Nephron (organoid): ENCODE results near the gene TXNIP.

Source experiments
- H3K27ac Mint-ChIP-seq, 3 experiments: 2 replicates each; pipeline ENCODE4 v1.8.0; 2020; ENCODE audit warnings: mixed read lengths in 3 of 3, mild to moderate bottlenecking in 2 of 3, moderate library complexity in 1 of 3
- H3K27me3 Mint-ChIP-seq: 2 replicates; pipeline ENCODE4 v1.8.0; 2021; ENCODE audit warnings: low read depth, mild to moderate bottlenecking, moderate library complexity, mixed read lengths
- H3K36me3 Mint-ChIP-seq: 2 replicates; pipeline ENCODE4 v1.8.0; 2020; ENCODE audit warnings: low read depth, mixed read lengths
- H3K4me1 Mint-ChIP-seq: 2 replicates; pipeline ENCODE4 v1.8.0; 2020; ENCODE audit warnings: mixed read lengths
- H3K4me3 Mint-ChIP-seq, 3 experiments: 2 replicates each; pipeline ENCODE4 v1.8.0; 2020; ENCODE audit warnings: mild to moderate bottlenecking in 3 of 3, mixed read lengths in 3 of 3, moderate library complexity in 2 of 3
- H3K9me3 Mint-ChIP-seq: 2 replicates; pipeline ENCODE4 v1.8.0; 2020; ENCODE audit warnings: mixed read lengths
- TF ChIP-seq, protein P1 (sequence below), 3 experiments: fragments of 200-600 bp; sonication (generic); IDR thresholded peaks; one replicate each; pipeline ENCODE4 v1.5.0; 2021; ENCODE audit warnings: antibody characterized with exemption in 3 of 3; ENCODE audit not compliant: unreplicated experiment in 3 of 3

TXNIP gene

DNA sequence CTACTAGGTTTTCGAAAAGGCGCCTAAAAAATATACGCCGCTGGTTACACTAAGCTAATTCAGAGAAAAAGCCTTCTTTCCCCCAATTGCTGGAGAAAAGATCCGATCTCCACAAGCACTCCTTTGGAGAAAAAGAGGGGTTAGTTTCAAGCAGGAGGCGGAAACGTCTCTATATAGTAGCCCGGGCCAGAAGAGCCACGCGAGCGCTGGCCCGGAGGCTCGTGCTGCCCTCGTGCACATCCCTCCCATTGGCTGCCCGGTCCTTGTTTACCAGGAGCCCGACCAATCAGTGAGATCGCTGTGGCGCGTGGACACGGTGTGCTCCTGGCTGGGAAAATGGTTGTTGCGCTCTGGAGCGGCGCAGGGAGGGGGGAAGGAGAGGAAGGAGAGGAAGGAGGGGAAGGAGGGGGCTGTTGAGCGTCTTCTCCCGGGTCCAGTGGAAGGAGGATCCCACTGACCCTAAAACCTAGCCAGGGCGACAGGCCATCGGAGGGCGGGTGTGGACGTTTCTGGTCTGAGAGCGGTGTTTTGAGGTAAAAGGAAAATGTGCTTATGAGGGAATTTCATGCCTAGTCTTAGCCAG lies at the start of gene TXNIP:
TXNIP (minus strand) TSS at position 147 of the 583 bp plus-strand sequence. CDS start 313 bp downstream, outside the sequence.
- no peaks in the 10 kb centered on the region for H3K9me3 Mint-ChIP-seq
- peaks cover 50% of the 10 kb centered on the region for H3K36me3 Mint-ChIP-seq
- H3K4me3 Mint-ChIP-seq, result peak within 1 kb of the TSS; percentile 90 to 96 (median 94)
- H3K4me1 Mint-ChIP-seq, result peaks cover 51% of the 10 kb centered on the region
- no peaks in the 10 kb centered on the region for H3K27me3 Mint-ChIP-seq
- peak within 1 kb of the TSS; percentile 95 to 97 (median 95) for H3K27ac Mint-ChIP-seq
- TF ChIP-seq, protein P1, sequence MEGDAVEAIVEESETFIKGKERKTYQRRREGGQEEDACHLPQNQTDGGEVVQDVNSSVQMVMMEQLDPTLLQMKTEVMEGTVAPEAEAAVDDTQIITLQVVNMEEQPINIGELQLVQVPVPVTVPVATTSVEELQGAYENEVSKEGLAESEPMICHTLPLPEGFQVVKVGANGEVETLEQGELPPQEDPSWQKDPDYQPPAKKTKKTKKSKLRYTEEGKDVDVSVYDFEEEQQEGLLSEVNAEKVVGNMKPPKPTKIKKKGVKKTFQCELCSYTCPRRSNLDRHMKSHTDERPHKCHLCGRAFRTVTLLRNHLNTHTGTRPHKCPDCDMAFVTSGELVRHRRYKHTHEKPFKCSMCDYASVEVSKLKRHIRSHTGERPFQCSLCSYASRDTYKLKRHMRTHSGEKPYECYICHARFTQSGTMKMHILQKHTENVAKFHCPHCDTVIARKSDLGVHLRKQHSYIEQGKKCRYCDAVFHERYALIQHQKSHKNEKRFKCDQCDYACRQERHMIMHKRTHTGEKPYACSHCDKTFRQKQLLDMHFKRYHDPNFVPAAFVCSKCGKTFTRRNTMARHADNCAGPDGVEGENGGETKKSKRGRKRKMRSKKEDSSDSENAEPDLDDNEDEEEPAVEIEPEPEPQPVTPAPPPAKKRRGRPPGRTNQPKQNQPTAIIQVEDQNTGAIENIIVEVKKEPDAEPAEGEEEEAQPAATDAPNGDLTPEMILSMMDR (IDR thresholded peaks at IDR 0.05; ENCODE audit: unreplicated experiment in 3 of 3), result no peak

DNA sequence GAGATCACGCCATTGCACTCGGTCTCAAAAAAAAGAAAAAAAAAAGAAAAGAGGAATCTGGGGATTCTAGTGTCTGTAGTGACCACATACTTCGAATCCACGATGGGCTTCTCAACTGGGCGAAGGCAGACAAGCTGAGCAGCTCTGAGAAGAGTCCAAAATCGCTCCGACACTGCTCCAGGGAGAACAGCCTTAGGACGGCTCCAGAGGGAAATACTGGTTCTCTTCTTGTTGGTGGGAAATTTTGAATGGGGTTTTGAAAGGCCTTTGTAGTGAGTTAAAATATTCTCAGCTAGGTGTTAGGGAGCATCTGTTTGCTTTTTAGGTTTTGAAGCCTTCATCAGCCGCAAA lies 43.4 kb upstream of the TXNIP start:
- Mint-ChIP-seq H3K4me1 (peaks cover 9% of the 10 kb centered on the region), H3K36me3 (no peaks in the 10 kb centered on the region), H3K9me3 (no peaks in the 10 kb centered on the region), H3K27me3 (peaks cover 7% of the 10 kb centered on the region), H3K27ac (peak overlapping the region in 2 of 3 experiments; percentile 25 to 40), H3K4me3 (peak overlapping the region; percentile 95 to 98 (median 98))
- TF ChIP-seq, protein P1 (IDR thresholded peaks at IDR 0.05; ENCODE audit: unreplicated experiment in 3 of 3), result no peak

DNA sequence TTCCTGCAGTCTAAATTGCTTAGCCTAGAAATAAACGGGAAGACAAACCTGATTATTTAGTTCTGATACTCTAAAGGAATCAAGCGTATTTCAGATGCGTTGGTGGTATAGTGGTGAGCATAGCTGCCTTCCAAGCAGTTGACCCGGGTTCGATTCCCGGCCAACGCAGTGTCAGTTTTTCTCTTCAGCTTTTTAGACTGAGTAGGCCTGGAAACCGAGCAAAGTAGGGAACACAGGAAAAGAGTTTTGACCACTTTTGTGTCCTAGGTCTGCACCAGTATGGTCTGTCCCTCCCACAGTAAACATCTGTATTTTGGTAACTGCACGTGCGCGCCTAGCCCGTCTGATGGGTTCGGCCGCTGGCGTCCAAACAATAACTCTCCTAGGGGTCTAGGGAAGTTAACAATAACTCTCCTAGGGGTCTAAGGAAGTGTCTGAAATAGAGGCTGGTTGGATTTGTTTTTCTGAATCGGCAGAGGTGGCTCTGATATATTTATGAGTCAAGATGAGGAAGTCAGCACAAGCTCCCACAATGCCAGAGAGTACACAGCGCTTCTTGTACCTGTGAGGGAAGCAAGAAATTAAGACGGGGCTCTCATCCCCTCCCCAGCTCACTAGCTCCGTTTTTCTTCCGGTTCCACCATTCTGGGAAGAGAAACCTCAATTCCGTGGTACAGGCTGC lies 40.7 kb upstream of the TXNIP start:
- Mint-ChIP-seq H3K9me3 (no peaks in the 10 kb centered on the region), H3K4me3 (peak overlapping the region; percentile 95 to 98 (median 98)), H3K27ac (peak overlapping the region; percentile 99 to 100 (median 99)), H3K36me3 (no peaks in the 10 kb centered on the region), H3K27me3 (peaks cover 7% of the 10 kb centered on the region), H3K4me1 (peaks cover 17% of the 10 kb centered on the region)
- TF ChIP-seq, protein P1 (IDR thresholded peaks at IDR 0.05; ENCODE audit: unreplicated experiment in 3 of 3), result no peak

GRCh38 chr1:146036241-146036964 lies 40.0 kb upstream of the TXNIP start:
- Mint-ChIP-seq H3K4me1 (peaks cover 21% of the 10 kb centered on the region), H3K27ac (peak overlapping the region; percentile 99 to 100 (median 99)), H3K4me3 (peak overlapping the region; percentile 95 to 98 (median 98)), H3K9me3 (no peaks in the 10 kb centered on the region), H3K36me3 (no peaks in the 10 kb centered on the region), H3K27me3 (peaks cover 7% of the 10 kb centered on the region)
- TF ChIP-seq, protein P1 (IDR thresholded peaks at IDR 0.05; ENCODE audit: unreplicated experiment in 3 of 3), result no peak

- TF ChIP-seq, protein P1 (IDR thresholded peaks at IDR 0.05; ENCODE audit: unreplicated experiment in 3 of 3), result no peak
- H3K27ac Mint-ChIP-seq, result peak overlapping the region; percentile 59 to 99 (median 79)
- peaks cover 7% of the 10 kb centered on the region for H3K27me3 Mint-ChIP-seq
- H3K36me3 Mint-ChIP-seq, result no peaks in the 10 kb centered on the region
- H3K9me3 Mint-ChIP-seq, result no peaks in the 10 kb centered on the region
- H3K4me3 Mint-ChIP-seq, result peak overlapping the region; percentile 95 to 98 (median 98)
- H3K4me1 Mint-ChIP-seq, result peaks cover 24% of the 10 kb centered on the region
These were observed 38.7 kb upstream of the TXNIP start for GRCh38 chr1:146035048-146035423.
